Esophagus muscularis mucosa (tissue), 4 donors: ENCODE results near the gene F8A1.
"Not testable (repeated sequence)": the region's sequence is repeated elsewhere in the genome, so short reads cannot be mapped to it uniquely, and the experiment has no call there.

Source experiments
- EP300 ChIP-seq: sonication (generic); formaldehyde crosslinking; IDR thresholded peaks from one replicate; pipeline ENCODE4 v1.6.1; 2017; ENCODE audit warnings: antibody characterized with exemption
- POLR2A ChIP-seq: fragments of 450-650 bp; IDR thresholded peaks from one replicate; pipeline ENCODE4 v1.6.1; 2017; ENCODE audit warnings: antibody characterized with exemption, moderate library complexity, mild to moderate bottlenecking, low read depth
- POLR2AphosphoS5 ChIP-seq, 2 donors: sonication (generic); formaldehyde crosslinking; IDR thresholded peaks; one replicate each; pipeline ENCODE4 v1.6.1; 2017; ENCODE audit warnings: antibody characterized with exemption in 2 of 2
- TF ChIP-seq, protein P1 (sequence below), 3 experiments: fragments of 200-600 bp in 2 of 3; fragments of 450-650 bp in 1 of 3; sonication (generic) in 2 of 3; IDR thresholded peaks; one replicate each; pipeline ENCODE4 v1.5.1; 2017 to 2019; ENCODE audit warnings: antibody characterized with exemption in 3 of 3, mild to moderate bottlenecking in 2 of 3, moderate library complexity in 1 of 3

DNA sequence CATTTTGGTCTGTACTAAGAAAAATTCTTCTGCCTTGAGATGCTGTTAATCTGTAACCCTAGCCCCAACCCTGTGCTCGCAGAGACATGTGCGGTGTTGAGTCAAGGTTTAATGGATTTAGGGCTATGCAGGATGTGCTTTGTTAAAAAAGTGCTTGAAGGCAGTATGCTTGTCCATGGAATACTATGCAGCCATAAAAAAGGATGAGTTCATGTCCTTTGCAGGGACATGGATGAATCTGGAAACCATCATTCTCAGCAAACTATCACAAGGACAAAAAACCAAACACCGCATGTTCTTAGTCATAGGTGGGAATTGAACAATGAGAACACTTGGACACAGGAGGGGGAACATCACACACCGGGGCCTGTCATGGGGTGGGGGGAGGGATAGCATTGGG, 23.9 kb downstream of the F8A1 start:
- TF ChIP-seq POLR2A; EP300; POLR2AphosphoS5 (IDR thresholded peaks at IDR 0.05): not testable (repeated sequence)
- TF ChIP-seq, protein P1, sequence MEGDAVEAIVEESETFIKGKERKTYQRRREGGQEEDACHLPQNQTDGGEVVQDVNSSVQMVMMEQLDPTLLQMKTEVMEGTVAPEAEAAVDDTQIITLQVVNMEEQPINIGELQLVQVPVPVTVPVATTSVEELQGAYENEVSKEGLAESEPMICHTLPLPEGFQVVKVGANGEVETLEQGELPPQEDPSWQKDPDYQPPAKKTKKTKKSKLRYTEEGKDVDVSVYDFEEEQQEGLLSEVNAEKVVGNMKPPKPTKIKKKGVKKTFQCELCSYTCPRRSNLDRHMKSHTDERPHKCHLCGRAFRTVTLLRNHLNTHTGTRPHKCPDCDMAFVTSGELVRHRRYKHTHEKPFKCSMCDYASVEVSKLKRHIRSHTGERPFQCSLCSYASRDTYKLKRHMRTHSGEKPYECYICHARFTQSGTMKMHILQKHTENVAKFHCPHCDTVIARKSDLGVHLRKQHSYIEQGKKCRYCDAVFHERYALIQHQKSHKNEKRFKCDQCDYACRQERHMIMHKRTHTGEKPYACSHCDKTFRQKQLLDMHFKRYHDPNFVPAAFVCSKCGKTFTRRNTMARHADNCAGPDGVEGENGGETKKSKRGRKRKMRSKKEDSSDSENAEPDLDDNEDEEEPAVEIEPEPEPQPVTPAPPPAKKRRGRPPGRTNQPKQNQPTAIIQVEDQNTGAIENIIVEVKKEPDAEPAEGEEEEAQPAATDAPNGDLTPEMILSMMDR (IDR thresholded peaks at IDR 0.05), result not testable (repeated sequence)
